RCC 7860 (cell line): ENCODE data around the gene UPK3A.

Experiments
- DNase-seq: peaks from one replicate; pipeline ENCODE4 v3.0.0-alpha.2; 2015; ENCODE audit warnings: low spot score
- FAIRE-seq: peaks from 2 replicates; lab custom pipeline; 2012; peaks lifted over from hg19 to GRCh38; lab: Jason Lieb, UNC

The UPK3A gene

DNA sequence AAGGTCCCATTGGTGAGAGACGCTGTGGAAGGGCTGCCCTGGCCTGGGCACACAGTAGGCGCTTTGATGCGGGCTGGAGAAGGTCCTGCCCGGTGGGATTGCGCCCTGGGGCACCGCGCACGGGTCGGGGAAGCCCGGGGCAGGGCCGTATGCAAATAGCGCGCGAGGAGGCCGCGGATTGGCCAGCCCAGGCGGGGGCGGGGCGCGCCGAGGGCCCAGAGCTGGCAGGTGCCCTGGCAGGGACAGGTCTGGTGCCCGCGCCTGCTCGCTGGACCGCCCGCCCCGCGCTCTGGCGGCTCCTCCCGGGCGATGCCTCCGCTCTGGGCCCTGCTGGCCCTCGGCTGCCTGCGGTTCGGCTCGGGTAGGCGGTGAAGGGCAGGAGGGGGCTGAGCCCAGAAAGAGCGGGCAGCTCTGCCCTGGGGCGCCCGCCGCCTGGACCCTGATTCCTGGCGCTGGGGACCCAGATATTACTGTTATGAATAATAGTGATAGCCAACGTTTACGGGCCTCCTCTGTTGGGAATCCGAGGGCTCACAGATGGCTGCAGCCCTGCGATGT lies at the start of gene UPK3A:
UPK3A (plus strand) TSS at position 245 of the 558 bp plus-strand sequence; CDS start at position 310, 65 bp downstream.
- no peak for FAIRE-seq
- DNase-seq: no peak

GRCh38 chr22:45235101-45235777 lies 49.5 kb upstream of the UPK3A start:
- DNase-seq (no peak), FAIRE-seq (no peak)

DNA sequence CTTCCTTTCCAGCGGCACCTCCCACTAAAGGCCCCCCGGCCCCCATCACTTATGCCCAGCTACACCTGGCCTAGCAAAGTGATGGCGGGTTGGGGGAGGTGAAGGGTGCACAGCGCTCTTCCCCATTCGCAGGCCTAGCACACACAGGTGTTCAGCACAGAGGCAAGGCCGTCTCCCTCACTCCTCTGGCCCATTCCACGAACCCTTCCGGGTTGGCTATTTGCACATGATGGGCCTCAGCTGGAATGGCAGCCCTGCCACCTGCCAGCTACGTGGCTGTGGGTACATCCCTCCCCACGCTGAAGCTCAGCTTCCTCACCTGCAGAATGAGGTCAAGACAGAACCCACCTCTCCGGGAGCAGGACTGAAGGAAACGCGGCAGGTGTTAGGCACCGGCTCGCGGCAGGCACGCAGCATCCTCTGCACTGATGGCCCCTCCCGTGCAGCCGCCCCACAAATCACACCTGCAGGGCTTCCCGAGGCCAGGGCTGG lies 48.9 kb upstream of the UPK3A start:
- FAIRE-seq (no peak), DNase-seq (no peak)

- FAIRE-seq: no peak
These were observed 47.4 kb upstream of the UPK3A start for GRCh38 chr22:45237065-45237990.

GRCh38 chr22:45238076-45238956 lies 46.4 kb upstream of the UPK3A start:
- no peak for DNase-seq
- FAIRE-seq: no peak

More at GRCh38 chr22:45237065-45237990, 47.4 kb upstream of the UPK3A start:
- DNase-seq: peak; percentile 3

DNA sequence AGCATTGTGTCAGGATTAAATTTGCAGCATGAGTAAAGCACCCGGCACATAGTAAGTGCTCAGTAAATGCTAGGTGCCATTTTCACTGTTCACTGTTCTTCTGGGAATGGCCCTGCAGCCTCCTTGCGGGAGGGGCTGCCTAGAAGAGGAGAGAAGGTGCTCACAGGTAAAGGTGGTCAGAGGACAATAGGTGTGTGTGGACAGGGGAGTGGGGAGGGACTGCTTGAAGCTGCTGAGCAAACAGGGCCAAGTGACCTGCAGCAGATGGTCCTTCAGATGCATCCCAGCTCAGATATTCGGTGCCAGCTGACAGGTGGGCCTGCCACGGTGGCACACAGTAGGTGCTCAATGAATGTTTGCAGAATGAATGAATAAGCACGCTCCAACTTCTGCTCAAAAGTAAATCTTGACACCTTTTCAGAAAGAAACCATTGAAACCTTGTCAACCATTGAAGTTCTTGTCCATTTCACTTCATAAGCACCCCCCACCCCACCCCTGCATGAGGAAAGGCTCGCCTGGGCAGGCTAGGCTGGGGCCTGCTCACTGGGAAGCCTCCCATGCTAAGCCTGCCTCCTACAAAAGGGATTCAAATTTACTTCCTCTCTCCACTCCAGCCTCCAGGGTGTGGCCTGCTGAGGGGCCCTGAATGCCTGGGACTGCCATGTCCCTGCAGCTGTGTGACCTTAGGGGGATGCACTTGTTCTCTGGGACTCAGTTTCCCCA lies 45.6 kb upstream of the UPK3A start:
- no peak for DNase-seq
- FAIRE-seq: no peak

DNA sequence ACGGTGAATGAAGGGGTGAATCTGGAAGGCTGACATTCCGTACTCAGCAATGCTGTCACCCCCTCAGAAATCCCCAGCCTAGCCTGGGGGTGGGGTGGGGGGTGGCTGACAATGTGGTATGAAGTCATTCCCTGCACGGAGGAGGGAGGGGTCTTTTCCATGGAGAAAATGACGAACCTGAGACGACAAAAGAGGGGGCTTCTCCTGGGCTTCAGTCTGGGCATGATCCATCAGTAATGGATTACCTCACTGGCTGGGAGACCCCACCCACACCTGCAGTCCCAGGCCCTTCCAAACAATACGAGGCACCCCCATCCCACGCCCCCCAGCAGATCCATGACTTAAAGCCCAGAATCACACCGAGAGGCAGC lies 45.1 kb upstream of the UPK3A start:
- DNase-seq: no peak
- no peak for FAIRE-seq

DNA sequence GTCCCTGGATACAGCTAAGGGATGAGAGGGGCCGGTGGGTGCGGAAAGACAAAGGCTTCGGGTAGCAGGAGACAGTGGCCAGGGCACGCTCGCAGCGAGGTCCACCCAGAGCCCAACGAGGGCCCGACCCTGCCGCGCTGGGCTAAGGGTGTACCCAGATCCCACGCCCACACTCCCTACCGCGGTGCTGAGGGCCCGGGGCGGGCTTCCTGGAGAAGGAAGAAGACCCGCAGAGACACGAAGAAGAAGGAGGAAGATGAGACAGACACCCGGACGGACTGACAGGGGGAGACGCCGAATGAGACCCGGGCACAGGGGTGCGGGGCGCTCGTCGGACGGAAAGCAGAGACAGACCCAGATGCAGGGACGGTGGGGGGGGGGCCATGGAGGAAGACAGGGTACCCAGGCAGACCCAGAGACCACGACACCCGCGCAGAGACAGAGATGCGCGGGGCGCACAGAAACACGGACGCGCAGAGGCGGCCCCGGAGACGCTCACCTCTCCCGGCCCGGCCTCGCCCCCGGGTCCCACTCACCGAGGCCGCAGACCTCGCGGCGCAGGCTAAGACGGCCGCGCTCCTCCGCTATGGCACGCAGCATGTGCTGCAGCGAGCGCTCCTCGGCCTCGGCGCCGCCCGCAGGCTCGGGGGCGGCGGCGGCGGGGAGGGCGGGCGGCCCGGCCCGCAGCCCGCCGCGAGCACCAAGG lies 44.5 kb upstream of the UPK3A start:
- DNase-seq (no peak), FAIRE-seq (no peak)

GRCh38 chr22:45240810-45241631 lies 43.7 kb upstream of the UPK3A start, which contains the start of gene KIAA0930:
TSS of gene KIAA0930 (minus strand) at chr22:45240894. CDS start at chr22:45240703, 191 bp downstream.
- DNase-seq (peak; percentile 25), FAIRE-seq (no peak)

- no peak for DNase-seq
- FAIRE-seq: no peak
These were observed 42.0 kb upstream of the UPK3A start for GRCh38 chr22:45242778-45243191.

DNA sequence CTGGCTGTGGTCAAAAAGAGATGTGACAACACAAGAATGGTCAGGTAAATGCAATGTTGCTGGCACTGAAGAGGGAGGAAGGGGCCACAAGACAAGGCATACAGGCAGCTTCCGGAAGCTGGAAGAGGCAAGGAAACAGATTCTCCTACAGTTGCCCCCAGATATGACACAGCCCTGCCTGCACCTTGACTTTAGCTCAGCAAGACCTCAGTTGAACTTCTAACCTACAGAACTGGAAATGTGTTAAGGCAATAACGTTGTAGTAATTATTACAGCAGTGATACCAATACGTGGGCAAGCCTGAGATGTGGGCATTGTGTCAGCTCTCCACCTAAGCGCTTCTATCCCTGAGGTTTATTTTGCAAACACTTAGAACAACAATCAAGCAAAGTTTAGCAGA lies 39.8 kb upstream of the UPK3A start:
- no peak for FAIRE-seq
- DNase-seq: no peak

- peak; percentile 97 for DNase-seq
- peak; percentile 94 for FAIRE-seq
These were observed 38.4 kb upstream of the UPK3A start for GRCh38 chr22:45246060-45246985.

DNA sequence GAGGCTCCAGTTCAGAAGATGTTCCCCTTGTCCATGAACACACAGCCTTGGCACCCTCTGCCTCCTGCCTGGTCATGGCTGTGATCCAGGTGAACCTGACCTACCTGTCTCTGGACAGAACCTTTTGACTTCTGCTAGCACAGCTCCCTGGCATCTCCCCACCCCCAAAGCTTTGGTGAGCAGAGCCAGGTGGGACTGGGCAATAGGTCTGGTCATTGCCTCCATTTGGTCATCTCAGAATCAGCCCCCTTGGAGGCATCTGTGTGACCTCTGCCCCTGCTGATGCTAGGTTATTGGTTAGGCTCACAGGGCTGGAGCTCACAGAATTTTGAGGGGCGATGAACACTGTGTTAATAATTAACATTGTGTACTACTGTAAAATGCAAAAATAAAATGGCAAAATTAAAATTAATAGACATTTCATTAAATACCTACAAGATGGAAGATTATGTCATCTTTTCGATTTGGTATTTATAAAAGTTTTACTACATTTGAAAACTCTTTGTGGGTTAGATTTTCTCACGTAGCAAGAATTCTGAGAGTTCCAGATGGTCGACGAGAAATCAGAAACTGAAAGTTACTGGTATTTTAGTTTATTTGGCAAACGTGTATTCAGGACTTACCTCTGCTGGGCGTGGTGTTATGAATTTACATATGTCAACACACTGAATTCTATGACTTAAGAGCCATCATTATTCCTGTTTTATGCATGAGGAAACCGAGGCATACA lies 35.8 kb upstream of the UPK3A start:
- FAIRE-seq (no peak), DNase-seq (no peak)

GRCh38 chr22:45251825-45252224 lies 32.9 kb upstream of the UPK3A start:
- FAIRE-seq: no peak
- DNase-seq: no peak

DNA sequence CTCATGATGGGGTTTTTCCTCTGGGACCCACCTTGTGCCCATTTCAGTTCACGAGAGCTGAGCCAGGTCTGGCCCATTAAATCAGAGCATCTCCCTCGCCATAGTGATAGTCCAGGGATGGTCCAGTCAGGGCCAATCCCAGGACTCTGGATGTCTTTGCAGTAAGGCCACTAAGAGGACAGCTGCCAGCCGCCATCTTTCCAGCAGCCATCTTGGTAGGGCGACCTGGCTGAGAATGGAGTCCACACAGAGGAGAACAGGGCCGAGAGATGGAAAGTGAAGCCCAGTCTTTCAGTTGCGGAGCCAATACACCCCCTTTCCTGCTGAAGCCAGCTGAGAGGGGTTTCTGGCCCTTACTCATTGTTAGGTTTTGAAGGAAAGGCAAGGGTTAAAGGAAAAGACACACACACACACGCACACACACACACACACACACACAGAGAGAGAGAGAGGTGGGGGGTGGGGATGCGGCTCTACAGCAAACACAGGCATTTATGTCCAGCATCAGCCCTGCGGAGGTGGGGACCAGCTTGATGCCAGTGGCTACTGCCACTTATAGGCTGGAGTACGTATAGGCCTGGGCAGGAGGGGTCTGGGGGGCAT lies 31.6 kb upstream of the UPK3A start:
- FAIRE-seq: no peak

DNA sequence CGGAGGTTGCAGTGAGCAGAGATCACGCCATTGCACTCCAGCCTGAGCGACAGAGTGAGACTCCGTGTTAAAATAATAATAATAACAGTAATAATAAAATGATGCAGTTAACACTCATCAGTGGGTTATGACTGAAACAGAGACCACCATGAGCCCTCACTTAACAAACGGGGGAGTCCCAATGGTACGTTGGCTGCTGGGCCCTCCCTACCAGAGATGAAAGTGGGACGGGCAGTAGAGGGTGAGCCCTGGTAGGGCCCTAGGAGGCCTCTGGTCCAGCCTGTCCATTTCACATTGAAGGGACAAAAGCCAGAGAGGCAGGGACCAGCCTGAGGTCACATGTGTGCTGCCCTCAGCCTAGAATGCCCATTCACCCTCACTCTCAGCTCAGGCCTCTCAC lies 30.4 kb upstream of the UPK3A start:
- no peak for FAIRE-seq
- DNase-seq: no peak

More for the DNA sequence above, 31.6 kb upstream of the UPK3A start:
- no peak for DNase-seq
